Measurements from ENCODE around the gene C20orf204. TPM values are rescaled to one million over a fixed set of nuclear protein-coding genes. Genes with fewer than 3 reads are reported as not detected.

C20orf204 gene
- total RNA-seq, 2 donors from 2014 or later: 0.52 to 3.0 TPM

DNA sequence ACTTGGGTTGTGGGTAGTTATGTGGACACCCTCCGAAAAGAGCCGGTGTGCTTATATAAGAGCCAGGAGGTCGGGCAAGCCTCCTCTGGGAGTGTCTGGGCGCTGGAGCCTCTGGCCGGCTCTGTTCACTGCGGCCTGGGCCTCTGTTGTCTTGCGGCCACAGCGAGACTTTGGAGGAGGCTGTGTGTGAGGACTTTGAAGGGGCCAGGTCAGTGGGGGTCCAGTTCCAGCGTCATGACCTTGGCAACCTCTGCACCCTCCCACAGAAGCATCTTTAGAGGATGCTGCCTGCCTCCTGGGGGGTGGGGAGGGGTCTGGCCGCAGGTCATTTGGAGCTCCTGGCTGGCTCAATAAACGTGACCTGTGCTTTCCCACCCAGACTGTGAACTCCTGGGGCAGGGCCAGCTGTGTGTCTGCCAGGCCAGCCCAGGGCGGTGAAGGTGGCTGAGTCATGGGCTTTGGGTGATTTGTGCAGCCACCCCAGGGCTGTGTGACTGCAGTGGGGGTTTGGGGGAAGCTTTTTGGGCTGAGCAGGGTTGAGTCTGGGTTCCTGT, 28.2 kb downstream of the C20orf204 start:
- no peaks in the 10 kb centered on the region for H3K27me3 ChIP-seq
- H3K9me3 ChIP-seq: no peaks in the 10 kb centered on the region
- 18 to 38% methylated on average over 3 to 12 of the region's 12 CpGs for WGBS, 2 donors
- intact Hi-C loops (cut with DNase I): no loop called here
- no peak overlapping the region for H3K27ac ChIP-seq
- TF ChIP-seq POLR2A (IDR thresholded peaks at IDR 0.05): no peak
- no peak for TF ChIP-seq CTCF (IDR thresholded peaks at IDR 0.05)
- DNase-seq (peak in 3 of 4 donors; percentile 45 to 66 (median 48)), ATAC-seq (no peak)
- peaks cover 28% of the 10 kb centered on the region for H3K4me1 ChIP-seq
- H3K4me3 ChIP-seq: no peak overlapping the region
- H3K36me3 ChIP-seq (replicated peaks in 1 of 2; ENCODE audit: insufficient read depth in 1 of 2, low read depth in 2 of 2): no peaks in the 10 kb centered on the region

- intact Hi-C loops (cut with DNase I): no loop called here
- H3K4me1 ChIP-seq: peaks cover 28% of the 10 kb centered on the region
- ATAC-seq (no peak), DNase-seq (no peak)
- H3K27ac ChIP-seq: no peak overlapping the region
- H3K36me3 ChIP-seq (replicated peaks in 1 of 2; ENCODE audit: insufficient read depth in 1 of 2, low read depth in 2 of 2): no peaks in the 10 kb centered on the region
- 51 to 58% methylated on average over 21 to 24 of the region's 27 CpGs for WGBS, 2 donors
- no peak overlapping the region for H3K4me3 ChIP-seq
- no peaks in the 10 kb centered on the region for H3K9me3 ChIP-seq
- H3K27me3 ChIP-seq: no peaks in the 10 kb centered on the region
- TF ChIP-seq CTCF (IDR thresholded peaks at IDR 0.05): no peak
- no peak for TF ChIP-seq POLR2A (IDR thresholded peaks at IDR 0.05)
Observed at GRCh38 chr20:64065062-64065973, 29.3 kb downstream of the C20orf204 start.

DNA sequence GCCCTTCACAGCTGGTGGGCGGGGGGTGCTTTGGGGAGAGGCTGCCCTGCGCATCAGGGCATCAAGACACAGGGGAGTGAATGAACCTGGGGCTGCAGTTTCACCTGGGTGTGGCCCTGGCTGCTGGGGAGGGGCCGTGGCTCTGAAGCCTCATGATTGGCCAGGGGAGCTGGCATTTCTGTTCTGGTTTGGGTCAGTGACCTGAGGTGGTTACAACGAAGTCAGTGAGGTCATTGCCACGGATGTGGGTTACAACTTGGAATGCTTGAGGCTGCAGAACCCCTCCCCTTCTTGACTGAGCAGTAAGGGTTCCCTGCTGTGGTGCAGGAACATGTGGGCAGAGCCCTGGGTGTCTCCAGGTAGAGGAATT, 30.0 kb downstream of the C20orf204 start:
- no peak for DNase-seq
- intact Hi-C loops (cut with DNase I): no loop called here

GRCh38 chr20:64067005-64067632, 31.1 kb downstream of the C20orf204 start:
- ATAC-seq: no peak
- no peak overlapping the region for H3K27ac ChIP-seq
- H3K4me3 ChIP-seq: no peak overlapping the region
- intact Hi-C loops (cut with DNase I): no loop called here
- H3K36me3 ChIP-seq (replicated peaks in 1 of 2; ENCODE audit: insufficient read depth in 1 of 2, low read depth in 2 of 2): no peaks in the 10 kb centered on the region
- H3K27me3 ChIP-seq: no peaks in the 10 kb centered on the region
- TF ChIP-seq CTCF (IDR thresholded peaks at IDR 0.05) (no peak), POLR2A (IDR thresholded peaks at IDR 0.05) (no peak)
- DNase-seq: no peak
- H3K4me1 ChIP-seq: peaks cover 26% of the 10 kb centered on the region
- 85 to 96% methylated on average over 3 to 6 of the region's 6 CpGs for WGBS, 2 donors
- H3K9me3 ChIP-seq: no peaks in the 10 kb centered on the region

More for the DNA sequence above, 30.0 kb downstream of the C20orf204 start:
- peaks cover 28% of the 10 kb centered on the region for H3K4me1 ChIP-seq
- no peaks in the 10 kb centered on the region for H3K27me3 ChIP-seq
- H3K4me3 ChIP-seq: no peak overlapping the region
- no peaks in the 10 kb centered on the region for H3K9me3 ChIP-seq
- H3K27ac ChIP-seq: no peak overlapping the region
- no peak for ATAC-seq
- no peaks in the 10 kb centered on the region for H3K36me3 ChIP-seq (replicated peaks in 1 of 2; ENCODE audit: insufficient read depth in 1 of 2, low read depth in 2 of 2)
- TF ChIP-seq POLR2A (IDR thresholded peaks at IDR 0.05): no peak
- no peak for TF ChIP-seq CTCF (IDR thresholded peaks at IDR 0.05)
- WGBS, 2 donors: 44% methylated on average over 5 of the region's 5 CpGs; no CpG with 5 or more reads in 1 of the 2 donors
